T-helper 17 cell (primary cell): Measurements from ENCODE around the gene PDZD7. TPM values are rescaled to one million over a fixed set of nuclear protein-coding genes. Genes with fewer than 3 reads are reported as not detected.
A peak's percentile ranks its signal among the peaks of the same experiment; 100 is the strongest.

ENCODE experiments used
- ATAC-seq: fragments of 150-1000 bp; cut with Tn5 transposase; 2 replicates; pipeline ENCODE4 v1.10.0; 2021; ENCODE audit warnings: mild to moderate bottlenecking, moderate library complexity
- DNase-seq, 3 donors: peaks; one replicate each; pipeline versions ENCODE4 v3.0.0 to v3.0.0-alpha.2; 2020 to 2021
- H3K9me3 ChIP-seq: one replicate; pipeline ENCODE4 v1.7.0; 2013; ENCODE audit warnings: low read length, mild to moderate bottlenecking; ENCODE audit not compliant: control insufficient read depth, poor library complexity, severe bottlenecking
- H3K27ac Mint-ChIP-seq: one replicate; pipeline ENCODE4 v1.8.0; 2022; ENCODE audit warnings: mild to moderate bottlenecking, moderate library complexity, mixed read lengths
- H3K27me3 Mint-ChIP-seq: one replicate; pipeline ENCODE4 v1.8.0; 2022; ENCODE audit warnings: mixed read lengths
- H3K36me3 Mint-ChIP-seq: one replicate; pipeline ENCODE4 v1.8.0; 2022; ENCODE audit warnings: low read depth, mixed read lengths
- H3K4me1 Mint-ChIP-seq: one replicate; pipeline ENCODE4 v1.8.0; 2022; ENCODE audit warnings: mild to moderate bottlenecking, mixed read lengths
- H3K4me3 Mint-ChIP-seq: one replicate; pipeline ENCODE4 v1.8.0; 2022; ENCODE audit warnings: mild to moderate bottlenecking, moderate library complexity, mixed read lengths
- total RNA-seq, 4 donors: library from RNA in 2 of 4; stranded (reverse) in 2 of 4; gene quantifications; one replicate each; pipeline ENCODE4 v1.2.3 and lab custom pipeline; 2022 to 2026

The PDZD7 gene
- total RNA-seq, 2 donors from 2014 or later = 0.65 to 1.1 TPM

- no peak for DNase-seq
- ATAC-seq = no peak
- H3K36me3 Mint-ChIP-seq = peaks cover 8% of the 10 kb centered on the region
- H3K27ac Mint-ChIP-seq = no peak overlapping the region
- no peaks in the 10 kb centered on the region for H3K9me3 ChIP-seq
- peaks cover 58% of the 10 kb centered on the region for H3K27me3 Mint-ChIP-seq
- no peak overlapping the region for H3K4me3 Mint-ChIP-seq
- peaks cover 17% of the 10 kb centered on the region for H3K4me1 Mint-ChIP-seq
Observed at GRCh38 chr10:101016814-101017213, 14.1 kb downstream of the PDZD7 start.

GRCh38 chr10:101015582-101015973 lies 15.4 kb downstream of the PDZD7 start:
- H3K4me3 Mint-ChIP-seq = no peak overlapping the region
- H3K27me3 Mint-ChIP-seq = peaks cover 52% of the 10 kb centered on the region
- no peak for ATAC-seq
- no peak for DNase-seq
- no peaks in the 10 kb centered on the region for H3K9me3 ChIP-seq
- peaks cover 5% of the 10 kb centered on the region for H3K36me3 Mint-ChIP-seq
- no peak overlapping the region for H3K27ac Mint-ChIP-seq
- peaks cover 17% of the 10 kb centered on the region for H3K4me1 Mint-ChIP-seq

- no peak overlapping the region for H3K4me3 Mint-ChIP-seq
- H3K27me3 Mint-ChIP-seq = peaks cover 47% of the 10 kb centered on the region
- H3K36me3 Mint-ChIP-seq = peaks cover 5% of the 10 kb centered on the region
- no peak overlapping the region for H3K27ac Mint-ChIP-seq
- peaks cover 17% of the 10 kb centered on the region for H3K4me1 Mint-ChIP-seq
- no peaks in the 10 kb centered on the region for H3K9me3 ChIP-seq
- ATAC-seq (no peak), DNase-seq (no peak)
Observed at GRCh38 chr10:101014966-101015581, 15.9 kb downstream of the PDZD7 start.

GRCh38 chr10:101014230-101014884 lies 16.6 kb downstream of the PDZD7 start:
- peaks cover 15% of the 10 kb centered on the region for H3K4me1 Mint-ChIP-seq
- peaks cover 5% of the 10 kb centered on the region for H3K36me3 Mint-ChIP-seq
- DNase-seq (peak; percentile 58 to 73 (median 61)), ATAC-seq (peak; percentile 57)
- peak overlapping the region; percentile 32 for H3K27ac Mint-ChIP-seq
- H3K27me3 Mint-ChIP-seq = peaks cover 42% of the 10 kb centered on the region
- H3K9me3 ChIP-seq = no peaks in the 10 kb centered on the region
- no peak overlapping the region for H3K4me3 Mint-ChIP-seq

- Mint-ChIP-seq H3K27me3 (peaks cover 37% of the 10 kb centered on the region), H3K4me3 (peak overlapping the region; percentile 43), H3K36me3 (peaks cover 5% of the 10 kb centered on the region), H3K4me1 (peaks cover 15% of the 10 kb centered on the region), H3K27ac (no peak overlapping the region)
- DNase-seq (no peak), ATAC-seq (no peak)
- no peaks in the 10 kb centered on the region for H3K9me3 ChIP-seq
Observed at GRCh38 chr10:101013365-101013825, 17.5 kb downstream of the PDZD7 start.

- ATAC-seq (peak; percentile 91), DNase-seq (peak; percentile 54 to 63 (median 57))
- Mint-ChIP-seq H3K27me3 (peaks cover 35% of the 10 kb centered on the region), H3K4me3 (peak overlapping the region; percentile 43), H3K4me1 (peaks cover 17% of the 10 kb centered on the region), H3K36me3 (peaks cover 5% of the 10 kb centered on the region), H3K27ac (no peak overlapping the region)
- H3K9me3 ChIP-seq = no peaks in the 10 kb centered on the region
Observed at GRCh38 chr10:101012525-101013364, 18.2 kb downstream of the PDZD7 start.

GRCh38 chr10:101011517-101012423 lies 19.2 kb downstream of the PDZD7 start:
- Mint-ChIP-seq H3K27ac (no peak overlapping the region), H3K4me3 (no peak overlapping the region)
- ATAC-seq = no peak

GRCh38 chr10:101010329-101010728 lies 20.6 kb downstream of the PDZD7 start:
- H3K27ac Mint-ChIP-seq = no peak overlapping the region
- no peak for DNase-seq
- no peak for ATAC-seq
- H3K27me3 Mint-ChIP-seq = peaks cover 14% of the 10 kb centered on the region
- H3K36me3 Mint-ChIP-seq = no peaks in the 10 kb centered on the region
- H3K9me3 ChIP-seq = no peaks in the 10 kb centered on the region
- H3K4me3 Mint-ChIP-seq = no peak overlapping the region
- peaks cover 17% of the 10 kb centered on the region for H3K4me1 Mint-ChIP-seq

More at GRCh38 chr10:101011517-101012423, 19.2 kb downstream of the PDZD7 start:
- DNase-seq = no peak
- Mint-ChIP-seq H3K27me3 (peaks cover 26% of the 10 kb centered on the region), H3K36me3 (peaks cover 5% of the 10 kb centered on the region), H3K4me1 (peaks cover 17% of the 10 kb centered on the region)
- no peaks in the 10 kb centered on the region for H3K9me3 ChIP-seq

- Mint-ChIP-seq H3K27ac (no peak overlapping the region), H3K27me3 (peaks cover 6% of the 10 kb centered on the region), H3K4me1 (peaks cover 11% of the 10 kb centered on the region), H3K4me3 (no peak overlapping the region), H3K36me3 (no peaks in the 10 kb centered on the region)
- no peaks in the 10 kb centered on the region for H3K9me3 ChIP-seq
- no peak for DNase-seq
- no peak for ATAC-seq
Observed at GRCh38 chr10:101008823-101009423, 22.0 kb downstream of the PDZD7 start.

GRCh38 chr10:101007915-101008822 lies 22.8 kb downstream of the PDZD7 start:
- Mint-ChIP-seq H3K4me1 (peaks cover 8% of the 10 kb centered on the region), H3K36me3 (no peaks in the 10 kb centered on the region), H3K27ac (no peak overlapping the region), H3K4me3 (no peak overlapping the region), H3K27me3 (peaks cover 3% of the 10 kb centered on the region)
- no peaks in the 10 kb centered on the region for H3K9me3 ChIP-seq
- ATAC-seq = no peak
- DNase-seq = no peak

- Mint-ChIP-seq H3K27ac (no peak overlapping the region), H3K27me3 (no peaks in the 10 kb centered on the region), H3K36me3 (no peaks in the 10 kb centered on the region), H3K4me1 (peaks cover 3% of the 10 kb centered on the region), H3K4me3 (no peak overlapping the region)
- DNase-seq (no peak), ATAC-seq (no peak)
- H3K9me3 ChIP-seq = no peaks in the 10 kb centered on the region
Observed at GRCh38 chr10:101007099-101007711, 23.7 kb downstream of the PDZD7 start.
